H1 (cell line): ENCODE measurements around the gene BEAN1. TPM values are rescaled to one million over a fixed set of nuclear protein-coding genes. Genes with fewer than 3 reads are reported as not detected.
A peak's percentile ranks its signal among the peaks of the same experiment; 100 is the strongest.

ENCODE experiments used
- CTCF ChIA-PET: fragments of 300-600 bp; sonication (Branson Sonifier 250); formaldehyde crosslinking; loops from one replicate; lab custom pipeline; 2021; ENCODE audit not compliant: partially characterized antibody; lab: Charles Lee
- POLR2A ChIA-PET: fragments of 300-600 bp; sonication (Branson Sonifier 250); formaldehyde crosslinking; loops from one replicate; lab custom pipeline; 2021; ENCODE audit warnings: inconsistent platforms; ENCODE audit not compliant: partially characterized antibody; lab: Charles Lee
- DNase-seq, 2 experiments: peaks; one replicate each; pipeline versions ENCODE4 v3.0.0 to v3.0.0-alpha.2; 2010 to 2022; ENCODE audit warnings: low spot score in 2 of 2, low read depth in 1 of 2, mixed read lengths in 1 of 2
- FAIRE-seq: peaks from 2 replicates; lab custom pipeline; 2011; peaks lifted over from hg19 to GRCh38; lab: Jason Lieb, UNC
- H2AFZ ChIP-seq: 2 replicates; pipeline ENCODE4 v1.8.1; 2012; ENCODE audit warnings: low read length, inconsistent platforms
- H2AK5ac ChIP-seq: 2 replicates; pipeline ENCODE4 v1.6.1; 2013; ENCODE audit warnings: low read depth, low read length
- H2BK120ac ChIP-seq: replicated peaks from 2 replicates; pipeline ENCODE3; 2013; ENCODE audit warnings: low read depth, low read length, inconsistent platforms
- H2BK12ac ChIP-seq: 2 replicates; pipeline ENCODE4 v1.6.1; 2013; ENCODE audit warnings: low read depth, low read length
- H2BK15ac ChIP-seq: 2 replicates; pipeline ENCODE4 v1.6.1; 2013; ENCODE audit warnings: low read length
- H2BK20ac ChIP-seq: 2 replicates; pipeline ENCODE4 v1.6.1; 2013; ENCODE audit warnings: low read length
- H2BK5ac ChIP-seq: 2 replicates; pipeline ENCODE4 v1.6.1; 2013; ENCODE audit warnings: low read depth, low read length
- H3K14ac ChIP-seq: 2 replicates; pipeline ENCODE4 v1.6.1; 2013; ENCODE audit warnings: inconsistent platforms; ENCODE audit not compliant: insufficient read length
- H3K18ac ChIP-seq: 2 replicates; pipeline ENCODE4 v1.6.1; 2013; ENCODE audit warnings: low read length; ENCODE audit errors: extremely low read depth
- H3K23ac ChIP-seq: 2 replicates; pipeline ENCODE4 v1.6.1; 2013; ENCODE audit warnings: inconsistent platforms; ENCODE audit not compliant: insufficient read length
- H3K23me2 ChIP-seq: 2 replicates; pipeline ENCODE4 v1.6.1; 2013; ENCODE audit warnings: low read depth, low read length
- H3K27ac ChIP-seq: 2 replicates; pipeline ENCODE4 v1.6.1; 2011; ENCODE audit warnings: low read depth, low read length, inconsistent platforms
- H3K27me3 ChIP-seq, 4 experiments: replicated peaks in 1 of 4; 1 replicate in 1 of 4; 2 replicates in 3 of 4; pipeline versions ENCODE4 v1.6.1 to v1.8.1; 2011 to 2013; ENCODE audit warnings: low read length in 3 of 4, mild to moderate bottlenecking in 3 of 4, inconsistent platforms in 2 of 4, mixed read lengths in 2 of 4, moderate library complexity in 1 of 4; ENCODE audit not compliant: control insufficient read depth in 3 of 4, insufficient read depth in 3 of 4; ENCODE audit errors: extremely low read depth in 1 of 4
- H3K36me3 ChIP-seq, 4 experiments: 2 replicates each; pipeline versions ENCODE4 v1.6.1 to v1.8.1; 2011 to 2013; ENCODE audit warnings: mild to moderate bottlenecking in 4 of 4, low read length in 3 of 4, moderate library complexity in 2 of 4, control low read depth in 1 of 4, inconsistent platforms in 1 of 4; ENCODE audit not compliant: insufficient read depth in 4 of 4, control insufficient read depth in 2 of 4
- H3K4ac ChIP-seq: replicated peaks from 2 replicates; pipeline ENCODE3; 2013; ENCODE audit warnings: low read length, low read depth, mixed read lengths, inconsistent platforms; ENCODE audit not compliant: insufficient read length
- H3K4me1 ChIP-seq, 4 experiments: replicated peaks in 1 of 4; 1 replicate in 1 of 4; 2 replicates in 3 of 4; pipeline versions ENCODE4 v1.6.1 to v1.8.1; 2011 to 2013; ENCODE audit warnings: low read length in 3 of 4, inconsistent platforms in 2 of 4, mixed read lengths in 1 of 4; ENCODE audit not compliant: insufficient read depth in 4 of 4, control insufficient read depth in 3 of 4
- H3K4me2 ChIP-seq, 2 experiments: 2 replicates each; pipeline versions ENCODE4 v1.6.1 to v1.8.1; 2011 to 2013; ENCODE audit warnings: low read depth in 2 of 2, low read length in 2 of 2, control low read depth in 1 of 2, inconsistent platforms in 1 of 2, mild to moderate bottlenecking in 1 of 2; ENCODE audit not compliant: insufficient read depth in 1 of 2
- H3K4me3 ChIP-seq, 4 experiments: fragments of 200-600, 300-600 bp in 1 of 4; sonication (generic), shearing (Covaris generic), sonication (Bioruptor Twin) in 1 of 4; 2 replicates each; pipeline versions ENCODE4 v1.5.1 to v1.8.1; 2011 to 2016; ENCODE audit warnings: low read length in 4 of 4, low read depth in 3 of 4, control low read depth in 2 of 4, inconsistent platforms in 2 of 4, mild to moderate bottlenecking in 2 of 4, mixed read lengths in 1 of 4, moderate library complexity in 1 of 4; ENCODE audit not compliant: insufficient read depth in 2 of 4; ENCODE audit errors: extremely low read depth in 1 of 4
- H3K56ac ChIP-seq: replicated peaks from 2 replicates; pipeline ENCODE3; 2013; ENCODE audit warnings: low read depth, mild to moderate bottlenecking, mixed read lengths, low read length, inconsistent platforms; ENCODE audit not compliant: insufficient read length
- H3K79me1 ChIP-seq: 2 replicates; pipeline ENCODE4 v1.6.1; 2013; ENCODE audit warnings: low read depth, low read length, control low read depth
- H3K79me2 ChIP-seq, 2 experiments: 2 replicates each; pipeline versions ENCODE4 v1.6.1 to v1.8.1; 2012 to 2013; ENCODE audit warnings: low read length in 2 of 2, mild to moderate bottlenecking in 2 of 2, inconsistent platforms in 1 of 2; ENCODE audit not compliant: insufficient read depth in 2 of 2, control insufficient read depth in 1 of 2
- H3K9ac ChIP-seq, 4 experiments: replicated peaks in 1 of 4; 1 replicate in 1 of 4; 2 replicates in 3 of 4; pipeline versions ENCODE4 v1.6.1 to v1.8.1; 2011 to 2013; ENCODE audit warnings: low read depth in 3 of 4, low read length in 3 of 4, control low read depth in 2 of 4, mild to moderate bottlenecking in 2 of 4, moderate library complexity in 2 of 4, inconsistent platforms in 1 of 4; ENCODE audit errors: extremely low read depth in 1 of 4
- H3K9me3 ChIP-seq, 2 experiments: 2 replicates each; pipeline versions ENCODE4 v1.6.1 to v1.8.1; 2012 to 2013; ENCODE audit warnings: mild to moderate bottlenecking in 2 of 2, moderate library complexity in 2 of 2, control low read depth in 1 of 2, inconsistent platforms in 1 of 2, low read depth in 1 of 2, low read length in 1 of 2, mixed read lengths in 1 of 2; ENCODE audit not compliant: insufficient read depth in 2 of 2
- H4K20me1 ChIP-seq, 2 experiments: replicated peaks in 1 of 2; 2 replicates each; pipeline versions ENCODE3 to v1.8.1; 2011 to 2013; ENCODE audit warnings: inconsistent platforms in 2 of 2, low read length in 2 of 2, mild to moderate bottlenecking in 1 of 2; ENCODE audit not compliant: insufficient read depth in 2 of 2, control insufficient read depth in 1 of 2
- H4K5ac ChIP-seq: 2 replicates; pipeline ENCODE4 v1.6.1; 2013; ENCODE audit warnings: low read length, low read depth, mixed read lengths, inconsistent platforms; ENCODE audit not compliant: insufficient read length
- H4K8ac ChIP-seq: 2 replicates; pipeline ENCODE4 v1.8.0; 2013; ENCODE audit warnings: mild to moderate bottlenecking, moderate library complexity, low read length, inconsistent platforms; ENCODE audit not compliant: insufficient read depth; ENCODE audit errors: extremely low read depth
- H4K91ac ChIP-seq: replicated peaks from 2 replicates; pipeline ENCODE3; 2013; ENCODE audit warnings: low read length, mixed read lengths, inconsistent platforms; ENCODE audit not compliant: insufficient read length
- CHD2 ChIP-seq: IDR thresholded peaks from 2 replicates; pipeline ENCODE4 v1.6.1; 2012; ENCODE audit warnings: low read length, improper control_type of control experiment
- EGR1 ChIP-seq: IDR thresholded peaks from 2 replicates; pipeline ENCODE4 v1.6.1; 2011; ENCODE audit warnings: low read depth, low read length, borderline replicate concordance
- SP4 ChIP-seq: IDR thresholded peaks from 2 replicates; pipeline ENCODE4 v1.6.1; 2012; ENCODE audit warnings: low read length, inconsistent platforms
- TBP ChIP-seq: IDR thresholded peaks from 2 replicates; pipeline ENCODE4 v1.6.1; 2011; ENCODE audit warnings: low read depth, low read length, improper control_type of control experiment
- TEAD4 ChIP-seq: IDR thresholded peaks from 2 replicates; pipeline ENCODE4 v1.6.1; 2012; ENCODE audit warnings: low read depth, low read length, inconsistent platforms, mixed read lengths
- WGBS, 2 experiments: shearing (Covaris generic) in 1 of 2; methylation state at CpG; one replicate each; pipeline versions ENCODE4 v1.1.6 to v1.1.7; 2013 to 2015; ENCODE audit warnings: low lambda C conversion rate in 2 of 2, mixed read lengths in 2 of 2, inconsistent platforms in 1 of 2, low coverage in 1 of 2, missing lambda C conversion rate in 1 of 2; ENCODE audit not compliant: insufficient replicate concordance in 2 of 2, insufficient coverage in 1 of 2, insufficient read length in 1 of 2; ENCODE audit errors: extremely low coverage in 1 of 2, missing lambda C conversion rate in 1 of 2; 5-methylcytosine and 5-hydroxymethylcytosine counted together
- polyA plus RNA-seq, 7 experiments: library from polyadenylated mRNA; depleted of rRNA in 3 of 7; stranded (reverse) in 5 of 7; unstranded in 2 of 7; fragments of >200 nt in 5 of 7; fragments of 200-250 nt in 2 of 7; gene quantifications; 1 replicate in 5 of 7; 2 replicates in 1 of 7; 4 replicates in 1 of 7; pipeline versions ENCODE4 v1.2.1 to v1.2.3, GENCODE V29; 2011 to 2013; ENCODE audit warnings: missing spikeins in 2 of 7, mixed read lengths in 2 of 7
- total RNA-seq: library from RNA; stranded (reverse); fragmentation: NEBNext Ultra II Directional; extraction: Animal tissue kit (Norgen Biotek cat#: 25700); gene quantifications from 2 replicates; pipeline ENCODE4 v1.2.1, GENCODE V29; 2021
- TF ChIP-seq, protein P1 (sequence below), 3 experiments: IDR thresholded peaks; 1 replicate in 2 of 3; 2 replicates in 1 of 3; pipeline versions ENCODE4 v1.5.1 to v1.6.1; 2011; ENCODE audit warnings: low read length in 3 of 3, mild to moderate bottlenecking in 3 of 3, inconsistent platforms in 2 of 3, low read depth in 1 of 3, moderate library complexity in 1 of 3; ENCODE audit not compliant: insufficient read depth in 1 of 3; ENCODE audit errors: control extremely low read depth in 1 of 3

The BEAN1 gene
- total and polyA plus RNA-seq, 2 of the 8 experiments (the other 6 are each of a cell fraction or from before 2014, with no cell fraction given): 0.08 TPM; not detected in 1

DNA sequence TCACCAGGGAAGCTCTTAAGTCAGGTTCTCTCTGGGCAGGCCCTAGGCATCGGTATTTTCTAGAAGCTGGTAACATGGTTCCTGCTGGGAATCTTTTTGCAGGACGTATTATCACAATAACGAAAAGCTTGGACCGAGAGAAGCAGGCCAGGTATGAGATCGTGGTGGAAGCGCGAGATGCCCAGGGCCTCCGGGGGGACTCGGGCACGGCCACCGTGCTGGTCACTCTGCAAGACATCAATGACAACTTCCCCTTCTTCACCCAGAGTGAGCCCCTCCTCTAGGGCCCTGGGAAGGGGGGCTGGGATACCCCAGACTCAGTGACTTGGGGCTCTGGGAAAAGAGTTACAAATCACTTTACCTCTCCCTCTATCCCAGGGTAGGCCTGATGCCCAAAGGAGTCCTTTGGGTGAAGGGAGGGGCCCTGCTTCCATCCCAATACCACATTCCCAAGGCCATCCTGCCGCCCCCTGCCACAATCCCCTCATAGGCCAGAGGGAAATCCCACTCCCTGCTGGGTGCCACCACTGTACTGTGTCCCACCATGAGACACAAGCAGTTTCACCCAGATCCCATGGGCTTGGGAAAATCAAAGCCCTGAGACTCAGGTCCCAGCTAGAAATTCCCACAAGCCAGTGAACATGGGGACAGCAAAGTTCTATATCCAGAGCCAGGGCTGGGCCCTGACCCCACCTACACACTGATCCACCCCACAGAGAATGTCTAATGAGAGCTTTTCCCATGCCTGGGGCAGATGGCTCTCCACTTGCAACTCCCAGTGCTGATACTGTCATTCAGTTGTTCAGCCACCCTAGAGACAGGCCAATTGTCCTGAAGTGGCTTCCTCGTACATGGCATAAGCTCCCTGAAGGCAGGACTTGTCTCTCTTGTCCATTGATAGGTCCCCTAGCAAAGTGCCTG, 37.6 kb upstream of the BEAN1 start:
- no peak overlapping the region for H3K4me2 ChIP-seq
- no peak overlapping the region for H3K23ac ChIP-seq
- no peaks in the 10 kb centered on the region for H3K9me3 ChIP-seq
- H3K36me3 ChIP-seq: no peaks in the 10 kb centered on the region
- no peaks in the 10 kb centered on the region for H3K27me3 ChIP-seq
- H2BK15ac ChIP-seq: no peak overlapping the region
- ChIA-PET POLR2A (interaction anchor here (0.6 to 0.7 kb wide), 2 partner anchors 11 to 495 kb away, joined by 3 read pairs; no protein-coding TSS in a partner anchor), CTCF (interaction anchor here (0.7 to 2.2 kb wide), 6 partner anchors 15 to 48 kb away, joined by 3 to 10 read pairs (median 4); no protein-coding TSS in a partner anchor)
- H3K23me2 ChIP-seq: no peaks in the 10 kb centered on the region; the same call in 1 of the 2 replicates
- H2AFZ ChIP-seq: no peak overlapping the region
- no peak overlapping the region for H4K91ac ChIP-seq
- no peak overlapping the region for H2BK12ac ChIP-seq
- no peaks in the 10 kb centered on the region for H3K79me2 ChIP-seq
- H3K4ac ChIP-seq: no peak overlapping the region
- H3K4me1 ChIP-seq: no peaks in the 10 kb centered on the region
- 0 out of 2 replicates have a peak overlapping the region, but pooled peaks have one; percentile 15 for H4K8ac ChIP-seq
- H2BK20ac ChIP-seq: no peak overlapping the region
- DNase-seq (no peak), FAIRE-seq (no peak)
- 90% methylated on average over 13 of the region's 13 CpGs; no CpG with 5 or more reads in 1 of the 2 experiments for WGBS, 2 experiments
- H2AK5ac ChIP-seq: no peak overlapping the region
- H3K27ac ChIP-seq: no peak overlapping the region
- H4K5ac ChIP-seq: no peak overlapping the region
- no peak overlapping the region for H3K4me3 ChIP-seq
- no peak overlapping the region for H2BK5ac ChIP-seq
- no peaks in the 10 kb centered on the region for H3K79me1 ChIP-seq
- H3K14ac ChIP-seq: no peak overlapping the region
- no peaks in the 10 kb centered on the region for H4K20me1 ChIP-seq
- no peak overlapping the region for H2BK120ac ChIP-seq
- no peak overlapping the region for H3K56ac ChIP-seq
- TF ChIP-seq TEAD4 (no peak), SP4 (no peak), CHD2 (no peak), TBP (no peak), EGR1 (no peak)
- TF ChIP-seq, protein P1, sequence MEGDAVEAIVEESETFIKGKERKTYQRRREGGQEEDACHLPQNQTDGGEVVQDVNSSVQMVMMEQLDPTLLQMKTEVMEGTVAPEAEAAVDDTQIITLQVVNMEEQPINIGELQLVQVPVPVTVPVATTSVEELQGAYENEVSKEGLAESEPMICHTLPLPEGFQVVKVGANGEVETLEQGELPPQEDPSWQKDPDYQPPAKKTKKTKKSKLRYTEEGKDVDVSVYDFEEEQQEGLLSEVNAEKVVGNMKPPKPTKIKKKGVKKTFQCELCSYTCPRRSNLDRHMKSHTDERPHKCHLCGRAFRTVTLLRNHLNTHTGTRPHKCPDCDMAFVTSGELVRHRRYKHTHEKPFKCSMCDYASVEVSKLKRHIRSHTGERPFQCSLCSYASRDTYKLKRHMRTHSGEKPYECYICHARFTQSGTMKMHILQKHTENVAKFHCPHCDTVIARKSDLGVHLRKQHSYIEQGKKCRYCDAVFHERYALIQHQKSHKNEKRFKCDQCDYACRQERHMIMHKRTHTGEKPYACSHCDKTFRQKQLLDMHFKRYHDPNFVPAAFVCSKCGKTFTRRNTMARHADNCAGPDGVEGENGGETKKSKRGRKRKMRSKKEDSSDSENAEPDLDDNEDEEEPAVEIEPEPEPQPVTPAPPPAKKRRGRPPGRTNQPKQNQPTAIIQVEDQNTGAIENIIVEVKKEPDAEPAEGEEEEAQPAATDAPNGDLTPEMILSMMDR (IDR thresholded peaks at IDR 0.05; ENCODE audit: control extremely low read depth in 1 of 3, insufficient read depth in 1 of 3, low read depth in 1 of 3, low read length in 3 of 3): no peak
- TF ChIP-seq, all 59 proteins: peak for 0
- H3K9ac ChIP-seq: no peak overlapping the region
- H3K18ac ChIP-seq: no peak overlapping the region
